Thoracic aorta (tissue), 2 donors: ENCODE measurements around the gene PDXK. TPM values are rescaled to one million over a fixed set of nuclear protein-coding genes. Genes with fewer than 3 reads are reported as not detected.

ENCODE experiments used
- ATAC-seq: fragments of 150-250 bp; one replicate; pipeline ENCODE4 v1.8.0; 2017; ENCODE audit warnings: low read depth; ENCODE audit not compliant: insufficient number of reproducible peaks, low FRiP score
- DNase-seq: peaks from one replicate; pipeline ENCODE4 v3.0.0-alpha.2; 2020; ENCODE audit warnings: low spot score
- H3K27ac ChIP-seq, 2 donors: fragments of 200-600 bp; sonication (generic); 1 replicate in 1 of 2; 2 replicates in 1 of 2; pipeline ENCODE4 v1.5.1; 2016; ENCODE audit warnings: mild to moderate bottlenecking in 2 of 2, moderate library complexity in 2 of 2
- H3K27me3 ChIP-seq: fragments of 200-600 bp; sonication (generic); replicated peaks from 2 replicates; pipeline ENCODE4 v1.6.0; 2016; ENCODE audit warnings: mild to moderate bottlenecking; ENCODE audit not compliant: insufficient read depth
- H3K36me3 ChIP-seq: fragments of 200-600 bp; sonication (generic); one replicate; pipeline ENCODE4 v1.5.1; 2016
- H3K4me1 ChIP-seq, 2 donors: fragments of 200-600 bp; sonication (generic); 1 replicate in 1 of 2; 2 replicates in 1 of 2; pipeline versions ENCODE4 v1.5.1 to v1.6.0; 2016; ENCODE audit warnings: low read depth in 2 of 2, mild to moderate bottlenecking in 1 of 2; ENCODE audit not compliant: control insufficient read depth in 1 of 2
- H3K4me3 ChIP-seq: fragments of 200-600 bp; sonication (generic); 2 replicates; pipeline ENCODE4 v1.5.1; 2016; ENCODE audit warnings: mild to moderate bottlenecking
- H3K9me3 ChIP-seq: fragments of 200-600 bp; sonication (generic); 2 replicates; pipeline ENCODE4 v1.5.1; 2016
- total RNA-seq, 2 donors: library from RNA; depleted of rRNA; stranded (reverse); fragments of >200 nt; gene quantifications; one replicate each; pipeline versions ENCODE4 v1.1.0 to v1.2.3, GENCODE V29; 2016
- TF ChIP-seq, protein P1 (sequence below): fragments of 200-600 bp; sonication (generic); IDR thresholded peaks from one replicate; pipeline ENCODE4 v1.5.1; 2019; ENCODE audit warnings: antibody characterized with exemption

Gene PDXK
- total RNA-seq, 2 donors from 2014 or later, result 52.4 to 64.7 TPM

DNA sequence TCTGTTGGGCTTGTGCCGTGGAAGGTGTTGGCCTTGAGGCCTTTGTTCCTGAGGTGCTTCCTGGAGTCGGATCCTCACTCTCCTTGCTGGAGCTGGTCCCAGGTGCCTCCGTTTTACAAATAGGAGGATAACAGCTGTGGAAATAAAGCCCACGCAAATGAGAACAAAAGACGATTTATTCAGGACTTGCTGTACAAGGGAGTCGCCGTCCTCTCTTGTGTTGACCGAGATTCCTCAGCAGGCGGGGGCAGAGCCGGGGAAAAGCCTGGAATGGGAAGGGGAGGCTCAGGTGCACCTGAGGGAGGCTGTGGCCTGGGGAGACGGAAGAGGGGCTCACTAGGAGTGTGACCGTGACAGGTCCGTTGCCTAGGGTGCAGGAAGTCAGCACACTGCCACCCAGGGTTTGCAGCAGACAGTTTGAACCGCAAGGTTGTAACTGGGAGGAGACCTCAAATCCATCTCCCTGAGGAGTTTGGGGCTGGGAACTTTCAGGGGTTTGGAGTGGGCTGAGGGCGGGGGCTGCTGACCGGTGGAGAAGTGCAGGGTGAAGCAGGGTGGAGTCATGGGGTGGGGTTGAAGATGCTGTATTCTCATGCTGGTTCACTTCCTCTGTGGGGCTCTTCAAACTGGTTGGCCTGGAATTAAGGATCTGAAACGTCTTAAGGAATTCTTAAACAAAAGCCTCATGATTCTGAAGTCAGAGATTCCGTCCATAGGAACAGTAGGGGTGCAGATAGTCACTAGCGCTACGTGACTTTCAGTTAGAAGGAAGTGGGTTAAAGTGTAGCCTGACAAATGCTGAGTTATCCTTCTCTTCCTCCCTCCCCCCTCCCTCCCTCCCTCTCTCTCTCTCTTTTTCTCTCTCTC lies 59.8 kb downstream of the PDXK start:
- Histone ChIP-seq H3K36me3 (peaks cover 3% of the 10 kb centered on the region), H3K9me3 (no peaks in the 10 kb centered on the region), H3K27ac (no peak overlapping the region), H3K4me3 (no peak overlapping the region), H3K27me3 (no peaks in the 10 kb centered on the region), H3K4me1 (peaks cover 9 to 16% of the 10 kb centered on the region in 2 donors)
- ATAC-seq (no peak), DNase-seq (no peak)
- TF ChIP-seq, protein P1, sequence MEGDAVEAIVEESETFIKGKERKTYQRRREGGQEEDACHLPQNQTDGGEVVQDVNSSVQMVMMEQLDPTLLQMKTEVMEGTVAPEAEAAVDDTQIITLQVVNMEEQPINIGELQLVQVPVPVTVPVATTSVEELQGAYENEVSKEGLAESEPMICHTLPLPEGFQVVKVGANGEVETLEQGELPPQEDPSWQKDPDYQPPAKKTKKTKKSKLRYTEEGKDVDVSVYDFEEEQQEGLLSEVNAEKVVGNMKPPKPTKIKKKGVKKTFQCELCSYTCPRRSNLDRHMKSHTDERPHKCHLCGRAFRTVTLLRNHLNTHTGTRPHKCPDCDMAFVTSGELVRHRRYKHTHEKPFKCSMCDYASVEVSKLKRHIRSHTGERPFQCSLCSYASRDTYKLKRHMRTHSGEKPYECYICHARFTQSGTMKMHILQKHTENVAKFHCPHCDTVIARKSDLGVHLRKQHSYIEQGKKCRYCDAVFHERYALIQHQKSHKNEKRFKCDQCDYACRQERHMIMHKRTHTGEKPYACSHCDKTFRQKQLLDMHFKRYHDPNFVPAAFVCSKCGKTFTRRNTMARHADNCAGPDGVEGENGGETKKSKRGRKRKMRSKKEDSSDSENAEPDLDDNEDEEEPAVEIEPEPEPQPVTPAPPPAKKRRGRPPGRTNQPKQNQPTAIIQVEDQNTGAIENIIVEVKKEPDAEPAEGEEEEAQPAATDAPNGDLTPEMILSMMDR, result no peak

DNA sequence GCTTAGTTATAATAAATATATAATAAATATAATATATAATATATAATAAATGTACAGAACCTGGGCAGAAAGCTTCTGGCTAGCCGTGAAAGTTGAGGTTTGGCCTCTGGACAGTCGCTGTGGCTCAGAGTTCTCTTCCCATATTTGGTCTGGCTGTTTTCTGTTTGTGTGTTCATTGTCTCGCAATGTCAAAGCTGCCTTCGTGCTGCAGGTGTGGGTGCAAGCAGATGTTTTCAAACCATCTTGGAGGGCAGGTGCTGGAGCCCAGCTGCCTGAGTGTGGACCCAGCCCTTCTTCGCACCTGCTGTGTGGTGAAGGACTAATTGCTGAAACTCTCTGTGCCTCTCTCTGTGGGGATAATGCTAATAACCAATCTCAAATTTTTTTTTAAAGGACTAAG lies 60.7 kb downstream of the PDXK start:
- Histone ChIP-seq H3K27ac (no peak overlapping the region), H3K4me3 (no peak overlapping the region), H3K4me1 (peaks cover 8% of the 10 kb centered on the region in 2 donors), H3K27me3 (no peaks in the 10 kb centered on the region), H3K9me3 (no peaks in the 10 kb centered on the region), H3K36me3 (no peaks in the 10 kb centered on the region)
- TF ChIP-seq, protein P1, result no peak
- DNase-seq (no peak), ATAC-seq (no peak)

- H3K27me3 ChIP-seq, result no peaks in the 10 kb centered on the region
- DNase-seq, result no peak
Measured at GRCh38 chr21:43781846-43782245, 62.9 kb downstream of the PDXK start.

DNA sequence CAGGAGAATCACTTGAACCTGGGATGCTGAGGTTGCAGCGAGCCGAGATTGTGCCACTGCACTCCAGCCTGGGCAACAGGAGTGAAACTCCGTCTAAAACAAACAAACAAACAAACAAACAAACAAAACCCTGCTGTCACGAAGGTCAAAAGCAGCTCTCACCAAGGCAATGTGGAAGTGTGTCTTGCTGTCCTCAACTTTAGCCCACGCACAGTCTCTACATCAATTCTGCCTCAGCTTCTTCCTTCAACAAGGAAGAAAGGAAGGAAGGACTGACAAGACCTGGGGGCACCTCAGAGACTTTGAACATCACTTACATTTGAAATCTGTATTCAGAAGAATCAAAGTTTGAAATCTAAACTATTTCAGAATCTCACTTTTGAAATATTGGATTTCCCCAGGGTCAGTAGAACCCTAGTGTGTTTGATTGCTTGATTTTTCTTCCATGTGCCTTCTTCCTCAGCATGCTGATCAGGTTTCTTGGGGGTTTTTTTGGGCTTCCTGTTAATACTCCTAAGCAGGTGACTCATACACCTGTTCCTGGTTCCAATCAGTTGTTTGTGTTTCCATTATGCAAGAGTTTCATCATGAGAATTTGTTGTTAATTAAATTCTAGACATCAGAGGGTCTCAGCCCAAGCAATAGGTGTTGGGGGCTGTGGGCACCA lies 63.6 kb downstream of the PDXK start:
- DNase-seq (no peak), ATAC-seq (no peak)
- no peaks in the 10 kb centered on the region for H3K9me3 ChIP-seq
- H3K27ac ChIP-seq, result no peak overlapping the region
- H3K4me1 ChIP-seq, result no peaks in the 10 kb centered on the region
- no peak overlapping the region for H3K4me3 ChIP-seq
- TF ChIP-seq, protein P1, result no peak
- H3K27me3 ChIP-seq, result no peaks in the 10 kb centered on the region
- no peaks in the 10 kb centered on the region for H3K36me3 ChIP-seq

More at GRCh38 chr21:43781846-43782245, 62.9 kb downstream of the PDXK start:
- TF ChIP-seq, protein P1, result no peak
- no peak for ATAC-seq
- Histone ChIP-seq H3K36me3 (no peaks in the 10 kb centered on the region), H3K4me3 (no peak overlapping the region), H3K4me1 (no peaks in the 10 kb centered on the region), H3K9me3 (no peaks in the 10 kb centered on the region), H3K27ac (no peak overlapping the region)

DNA sequence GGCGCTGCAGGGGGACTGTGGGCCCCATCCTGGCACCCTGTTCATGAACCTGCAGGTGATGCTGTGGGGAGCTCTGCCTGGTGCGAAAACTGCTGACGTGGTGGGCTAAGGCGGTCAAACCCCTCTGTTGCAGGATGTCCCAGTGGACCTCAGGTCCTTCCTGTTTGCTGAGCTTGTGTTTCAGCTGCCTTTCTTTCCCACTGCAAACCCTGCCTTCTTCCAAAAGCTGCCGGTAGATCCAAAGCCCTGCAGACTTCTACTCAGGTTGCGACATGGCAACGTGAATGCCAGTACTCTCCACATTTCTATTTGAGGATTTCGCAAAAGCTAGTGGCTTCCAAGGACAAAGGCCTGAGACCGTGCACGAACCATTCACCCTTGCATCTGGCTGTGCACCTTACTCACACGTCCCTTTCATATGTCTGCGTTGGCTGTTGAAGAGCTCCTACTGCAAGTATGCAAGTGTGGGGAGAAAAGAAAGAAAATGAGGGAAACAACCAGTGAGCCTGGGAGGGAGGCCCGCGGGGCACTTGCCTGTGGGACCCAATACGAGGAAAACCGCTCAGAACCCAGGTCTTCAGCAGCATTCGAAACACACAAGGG lies 64.3 kb downstream of the PDXK start:
- Histone ChIP-seq H3K9me3 (no peaks in the 10 kb centered on the region), H3K27ac (no peak overlapping the region), H3K4me3 (no peak overlapping the region), H3K4me1 (no peaks in the 10 kb centered on the region), H3K27me3 (no peaks in the 10 kb centered on the region), H3K36me3 (no peaks in the 10 kb centered on the region)
- ATAC-seq (no peak), DNase-seq (no peak)
- TF ChIP-seq, protein P1, result no peak
